Neural progenitor cell (in vitro differentiated cells): ENCODE results near the gene ATM. TPM values are rescaled to one million over a fixed set of nuclear protein-coding genes. Genes with fewer than 3 reads are reported as not detected.

ENCODE experiments used
- DNase-seq: peaks from one replicate; pipeline ENCODE4 v3.0.0-alpha.2; 2016; ENCODE audit warnings: low spot score
- H2AFZ ChIP-seq: fragments of 200-600 bp; sonication (generic); replicated peaks from 2 replicates; pipeline ENCODE4 v1.6.1; 2016; ENCODE audit warnings: antibody characterized with exemption
- H3F3A ChIP-seq: fragments of 200-600 bp; sonication (generic); 2 replicates; pipeline ENCODE4 v1.6.1; 2016; ENCODE audit warnings: antibody characterized with exemption, low read depth
- H3K27ac ChIP-seq: fragments of 200-600 bp; sonication (generic); 2 replicates; pipeline ENCODE4 v1.5.1; 2016; ENCODE audit warnings: mild to moderate bottlenecking
- H3K27me3 ChIP-seq: fragments of 200-600 bp; sonication (generic); 2 replicates; pipeline ENCODE4 v1.6.1; 2016; ENCODE audit warnings: mild to moderate bottlenecking, moderate library complexity
- H3K36me3 ChIP-seq: fragments of 200-600 bp; sonication (generic); 2 replicates; pipeline ENCODE4 v1.5.1; 2016
- H3K4me1 ChIP-seq: fragments of 200-600 bp; sonication (generic); 2 replicates; pipeline ENCODE4 v1.6.1; 2016; ENCODE audit warnings: mixed run types
- H3K4me2 ChIP-seq: fragments of 200-600 bp; sonication (generic); 2 replicates; pipeline ENCODE4 v1.6.1; 2016
- H3K4me3 ChIP-seq: fragments of 200-600 bp; sonication (generic); 2 replicates; pipeline ENCODE4 v1.5.1; 2016
- H3K79me2 ChIP-seq: fragments of 200-600 bp; sonication (generic); 2 replicates; pipeline ENCODE4 v1.6.1; 2016; ENCODE audit warnings: low read depth
- H3K9ac ChIP-seq: fragments of 200-600 bp; sonication (generic); 2 replicates; pipeline ENCODE4 v1.6.1; 2016
- H3K9me3 ChIP-seq: fragments of 200-600 bp; sonication (generic); 2 replicates; pipeline ENCODE4 v1.5.1; 2016; ENCODE audit warnings: low read depth
- H4K20me1 ChIP-seq: fragments of 200-600 bp; sonication (generic); 2 replicates; pipeline ENCODE4 v1.6.1; 2016; ENCODE audit warnings: low read depth
- H3K27ac Mint-ChIP-seq: 3 replicates; pipeline ENCODE4 v1.8.0; 2021; ENCODE audit warnings: mixed read lengths
- H3K27me3 Mint-ChIP-seq: 2 replicates; pipeline ENCODE4 v1.8.0; 2022; ENCODE audit warnings: low read depth, mild to moderate bottlenecking, inconsistent platforms, moderate library complexity, mixed read lengths; ENCODE audit not compliant: insufficient read depth
- H3K36me3 Mint-ChIP-seq: 3 replicates; pipeline ENCODE4 v1.8.0; 2021; ENCODE audit warnings: mixed read lengths
- H3K4me1 Mint-ChIP-seq: 3 replicates; pipeline ENCODE4 v1.8.0; 2021; ENCODE audit warnings: mixed read lengths
- H3K4me3 Mint-ChIP-seq: 3 replicates; pipeline ENCODE4 v1.8.0; 2021; ENCODE audit warnings: mild to moderate bottlenecking, moderate library complexity, mixed read lengths
- H3K9me3 Mint-ChIP-seq: 3 replicates; pipeline ENCODE4 v1.8.0; 2020; ENCODE audit warnings: mixed read lengths
- CTCF ChIP-seq: fragments of 200-600 bp; sonication (generic); IDR thresholded peaks from 2 replicates; pipeline ENCODE4 v1.5.1; 2017; ENCODE audit warnings: antibody characterized with exemption, mild to moderate bottlenecking
- EZH2 ChIP-seq: fragments of 200-600 bp; sonication (generic); IDR thresholded peaks from 2 replicates; pipeline ENCODE4 v1.6.1; 2017; ENCODE audit warnings: antibody characterized with exemption, mild to moderate bottlenecking, moderate library complexity
- EZH2phosphoT487 ChIP-seq: fragments of 200-600 bp; sonication (generic); IDR thresholded peaks from 2 replicates; pipeline ENCODE4 v1.6.1; 2017; ENCODE audit warnings: antibody characterized with exemption
- total RNA-seq: library from RNA; depleted of rRNA; stranded (reverse); fragments of >200 nt; gene quantifications from 2 replicates; pipeline ENCODE4 v1.2.3, GENCODE V29; 2015; ENCODE audit warnings: low replicate concordance

Gene ATM
- total RNA-seq, 1 donor from 2014 or later, result 105 TPM

DNA sequence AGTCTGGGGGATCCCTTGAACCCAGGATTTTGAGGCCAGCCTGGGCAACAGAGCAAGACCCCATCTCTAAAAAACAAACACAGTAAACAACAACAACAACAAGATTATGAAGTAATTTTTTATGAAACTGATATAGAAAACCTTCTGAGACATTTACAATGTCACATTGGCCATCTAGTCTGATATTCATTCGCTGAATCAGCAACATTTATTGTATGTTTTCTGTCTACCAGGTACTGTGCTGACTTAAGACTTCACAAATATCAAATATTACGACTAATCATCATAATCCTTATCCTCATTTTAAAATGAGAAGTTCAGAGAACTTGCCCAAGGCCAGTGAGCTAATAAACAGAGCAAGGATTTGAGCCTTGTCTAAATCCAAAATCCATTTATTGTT lies 120.8 kb downstream of the ATM start:
- Mint-ChIP-seq H3K36me3 (peaks cover under 1% of the 10 kb centered on the region), H3K4me3 (no peak overlapping the region), H3K9me3 (no peaks in the 10 kb centered on the region), H3K4me1 (peaks cover 10% of the 10 kb centered on the region), H3K27me3 (no peaks in the 10 kb centered on the region), H3K27ac (no peak overlapping the region)
- no peak overlapping the region for H2AFZ ChIP-seq
- no peaks in the 10 kb centered on the region for H3K27me3 ChIP-seq
- no peak overlapping the region for H3K4me3 ChIP-seq
- no peak overlapping the region for H3K27ac ChIP-seq
- no peaks in the 10 kb centered on the region for H3K4me1 ChIP-seq
- no peaks in the 10 kb centered on the region for H4K20me1 ChIP-seq
- no peak for DNase-seq
- TF ChIP-seq CTCF, result no peak
- no peak for TF ChIP-seq EZH2phosphoT487
- H3K79me2 ChIP-seq, result no peaks in the 10 kb centered on the region
- no peak overlapping the region for H3K9ac ChIP-seq
- H3F3A ChIP-seq, result no peaks in the 10 kb centered on the region
- H3K36me3 ChIP-seq, result no peaks in the 10 kb centered on the region
- no peaks in the 10 kb centered on the region for H3K9me3 ChIP-seq
- no peak overlapping the region for H3K4me2 ChIP-seq

GRCh38 chr11:108345767-108346166 lies 122.9 kb downstream of the ATM start:
- no peak overlapping the region for H2AFZ ChIP-seq
- Mint-ChIP-seq H3K27ac (no peak overlapping the region), H3K9me3 (no peaks in the 10 kb centered on the region), H3K4me3 (no peak overlapping the region), H3K36me3 (peaks cover 8% of the 10 kb centered on the region), H3K27me3 (no peaks in the 10 kb centered on the region), H3K4me1 (no peaks in the 10 kb centered on the region)
- no peak overlapping the region for H3K9ac ChIP-seq
- peaks cover under 1% of the 10 kb centered on the region for H3K36me3 ChIP-seq
- no peaks in the 10 kb centered on the region for H3K4me1 ChIP-seq
- no peaks in the 10 kb centered on the region for H3F3A ChIP-seq
- H3K79me2 ChIP-seq, result no peaks in the 10 kb centered on the region
- no peaks in the 10 kb centered on the region for H4K20me1 ChIP-seq
- no peak overlapping the region for H3K4me2 ChIP-seq
- no peaks in the 10 kb centered on the region for H3K27me3 ChIP-seq
- no peak for DNase-seq
- H3K27ac ChIP-seq, result no peak overlapping the region
- H3K9me3 ChIP-seq, result no peaks in the 10 kb centered on the region
- no peak for TF ChIP-seq EZH2phosphoT487
- no peak for TF ChIP-seq CTCF
- TF ChIP-seq EZH2, result no peak
- H3K4me3 ChIP-seq, result no peak overlapping the region

- Histone ChIP-seq H2AFZ (no peak overlapping the region), H3K4me2 (no peak overlapping the region), H3K79me2 (no peaks in the 10 kb centered on the region), H3K9ac (no peak overlapping the region), H4K20me1 (no peaks in the 10 kb centered on the region), H3K4me3 (no peak overlapping the region), H3K27ac (no peak overlapping the region), H3K4me1 (no peaks in the 10 kb centered on the region), H3K36me3 (peaks cover 4% of the 10 kb centered on the region), H3F3A (no peaks in the 10 kb centered on the region), H3K9me3 (no peaks in the 10 kb centered on the region), H3K27me3 (no peaks in the 10 kb centered on the region)
- Mint-ChIP-seq H3K4me1 (no peaks in the 10 kb centered on the region), H3K27me3 (no peaks in the 10 kb centered on the region), H3K4me3 (no peak overlapping the region), H3K36me3 (peaks cover 8% of the 10 kb centered on the region), H3K9me3 (no peaks in the 10 kb centered on the region), H3K27ac (no peak overlapping the region)
- no peak for DNase-seq
- TF ChIP-seq EZH2 (no peak), CTCF (no peak), EZH2phosphoT487 (no peak)
Measured at GRCh38 chr11:108346451-108346850, 123.6 kb downstream of the ATM start.
